Measurements from ENCODE around the gene GOLGA6L7.

- TF ChIP-seq CREB1 (CRISPR knock-in tag; IDR thresholded peaks at IDR 0.05; ENCODE audit: low read depth) = no peak
- TF ChIP-seq ETS1 (IDR thresholded peaks at IDR 0.05) = no peak
- 0 out of 4 replicates have a peak, but pooled peaks of 1 of the 2 experiments have one; percentile 19 for TF ChIP-seq CTCF (conservative IDR thresholded peaks at IDR 0.05; ENCODE audit: low read depth in 2 of 2)
- no peak for TF ChIP-seq EZH2phosphoT487 (IDR thresholded peaks at IDR 0.05; ENCODE audit: unreplicated experiment)
- no peak for TF ChIP-seq REST (IDR thresholded peaks at IDR 0.05; ENCODE audit: unreplicated experiment)
- no peak for TF ChIP-seq POLR2AphosphoS5 (IDR thresholded peaks at IDR 0.05; ENCODE audit: low read depth)
- TF ChIP-seq NANOG (IDR thresholded peaks at IDR 0.05; ENCODE audit: borderline replicate concordance) = no peak
These were observed 32.7 kb upstream of the GOLGA6L7 start for GRCh38 chr15:28881170-28881569.

Data from GM23338 (cell line).